Mesenchymal stem cell (in vitro differentiated cells and primary cell): Measurements from ENCODE around the gene LTF.

Source experiments
- DNase-seq: peaks from one replicate; pipeline ENCODE4 v3.0.0-alpha.2; 2013
- H2AFZ ChIP-seq: one replicate; pipeline ENCODE4 v1.6.1; 2013; ENCODE audit warnings: low read depth, mild to moderate bottlenecking, control low read depth, inconsistent platforms, low read length, moderate library complexity
- H2AK5ac ChIP-seq: 2 replicates; pipeline ENCODE4 v1.6.1; 2013; ENCODE audit warnings: low read length, moderate library complexity, mild to moderate bottlenecking, inconsistent platforms; ENCODE audit not compliant: severe bottlenecking
- H2BK120ac ChIP-seq: one replicate; pipeline ENCODE4 v1.6.1; 2013; ENCODE audit warnings: low read depth, mild to moderate bottlenecking, inconsistent platforms, low read length, moderate library complexity
- H2BK12ac ChIP-seq, 2 experiments: one replicate each; pipeline ENCODE4 v1.6.1; 2013; ENCODE audit warnings: inconsistent platforms in 2 of 2, low read length in 2 of 2, mild to moderate bottlenecking in 2 of 2, moderate library complexity in 2 of 2, control low read depth in 1 of 2
- H2BK15ac ChIP-seq: one replicate; pipeline ENCODE4 v1.6.1; 2013; ENCODE audit warnings: mild to moderate bottlenecking, low read depth, inconsistent platforms; ENCODE audit not compliant: poor library complexity, severe bottlenecking
- H2BK5ac ChIP-seq: 2 replicates; pipeline ENCODE4 v1.6.1; 2013; ENCODE audit warnings: low read depth, mild to moderate bottlenecking, low read length, control low read depth, inconsistent platforms; ENCODE audit not compliant: poor library complexity, severe bottlenecking
- H3K14ac ChIP-seq, 2 experiments: one replicate each; pipeline ENCODE4 v1.6.1; 2013; ENCODE audit warnings: inconsistent platforms in 2 of 2, low read length in 2 of 2, control low read depth in 1 of 2, mild to moderate bottlenecking in 1 of 2, moderate library complexity in 1 of 2
- H3K18ac ChIP-seq, 2 experiments: one replicate each; pipeline ENCODE4 v1.6.1; 2013; ENCODE audit warnings: inconsistent platforms in 2 of 2, low read length in 2 of 2, control low read depth in 1 of 2, low read depth in 1 of 2, mild to moderate bottlenecking in 1 of 2
- H3K23ac ChIP-seq, 2 experiments: one replicate each; pipeline ENCODE4 v1.6.1; 2013; ENCODE audit warnings: inconsistent platforms in 2 of 2, low read length in 2 of 2, mild to moderate bottlenecking in 2 of 2, moderate library complexity in 2 of 2, control low read depth in 1 of 2
- H3K27ac ChIP-seq: 2 replicates; pipeline ENCODE4 v1.5.1; 2013; ENCODE audit warnings: mild to moderate bottlenecking, moderate library complexity, low read length, control low read depth, inconsistent platforms; ENCODE audit not compliant: poor library complexity, severe bottlenecking
- H3K27me3 ChIP-seq, 2 experiments: 2 replicates each; pipeline versions ENCODE4 v1.6.1 to v1.7.0; 2013; ENCODE audit warnings: low read length in 2 of 2, mild to moderate bottlenecking in 2 of 2, moderate library complexity in 2 of 2, control low read depth in 1 of 2, inconsistent platforms in 1 of 2; ENCODE audit not compliant: control insufficient read depth in 1 of 2, insufficient read depth in 1 of 2
- H3K36me3 ChIP-seq, 2 experiments: 2 replicates each; pipeline versions ENCODE4 v1.6.1 to v1.7.0; 2013; ENCODE audit warnings: low read length in 2 of 2, control low read depth in 1 of 2, inconsistent platforms in 1 of 2, low read depth in 1 of 2, mild to moderate bottlenecking in 1 of 2; ENCODE audit not compliant: insufficient read depth in 2 of 2, control insufficient read depth in 1 of 2
- H3K4ac ChIP-seq, 2 experiments: one replicate each; pipeline ENCODE4 v1.6.1; 2013; ENCODE audit warnings: inconsistent platforms in 2 of 2, low read length in 2 of 2, mild to moderate bottlenecking in 2 of 2, moderate library complexity in 2 of 2, control low read depth in 1 of 2, low read depth in 1 of 2
- H3K4me1 ChIP-seq: 2 replicates; pipeline ENCODE4 v1.6.1; 2013; ENCODE audit warnings: low read depth, low read length, control low read depth; ENCODE audit not compliant: control insufficient read depth, insufficient read depth
- H3K4me2 ChIP-seq: 2 replicates; pipeline ENCODE4 v1.6.1; 2013; ENCODE audit warnings: low read length, mild to moderate bottlenecking, inconsistent platforms; ENCODE audit not compliant: poor library complexity, severe bottlenecking
- H3K4me3 ChIP-seq, 2 experiments: 2 replicates each; pipeline versions ENCODE4 v1.5.1 to v1.7.0; 2013; ENCODE audit warnings: low read length in 2 of 2, mild to moderate bottlenecking in 2 of 2, control low read depth in 1 of 2, low read depth in 1 of 2; ENCODE audit not compliant: insufficient read depth in 1 of 2
- H3K79me1 ChIP-seq: replicated peaks from 2 replicates; pipeline ENCODE4 v1.6.1; 2013; ENCODE audit warnings: mild to moderate bottlenecking, control low read depth, low read length, inconsistent platforms; ENCODE audit not compliant: poor library complexity, severe bottlenecking
- H3K9ac ChIP-seq: 2 replicates; pipeline ENCODE4 v1.7.0; 2013; ENCODE audit warnings: mild to moderate bottlenecking, low read length, moderate library complexity
- H3K9me3 ChIP-seq: 2 replicates; pipeline ENCODE4 v1.7.0; 2013; ENCODE audit warnings: mild to moderate bottlenecking, low read length; ENCODE audit not compliant: control insufficient read depth
- H4K8ac ChIP-seq: one replicate; pipeline ENCODE4 v1.6.1; 2013; ENCODE audit warnings: inconsistent platforms, mild to moderate bottlenecking, low read length, moderate library complexity
- H4K91ac ChIP-seq: one replicate; pipeline ENCODE4 v1.6.1; 2013; ENCODE audit warnings: mild to moderate bottlenecking, low read length, inconsistent platforms
- WGBS: methylation state at CpG from one replicate; pipeline ENCODE4 v1.1.7; 2013; ENCODE audit warnings: mixed read lengths; 5-methylcytosine and 5-hydroxymethylcytosine counted together

LTF gene

DNA sequence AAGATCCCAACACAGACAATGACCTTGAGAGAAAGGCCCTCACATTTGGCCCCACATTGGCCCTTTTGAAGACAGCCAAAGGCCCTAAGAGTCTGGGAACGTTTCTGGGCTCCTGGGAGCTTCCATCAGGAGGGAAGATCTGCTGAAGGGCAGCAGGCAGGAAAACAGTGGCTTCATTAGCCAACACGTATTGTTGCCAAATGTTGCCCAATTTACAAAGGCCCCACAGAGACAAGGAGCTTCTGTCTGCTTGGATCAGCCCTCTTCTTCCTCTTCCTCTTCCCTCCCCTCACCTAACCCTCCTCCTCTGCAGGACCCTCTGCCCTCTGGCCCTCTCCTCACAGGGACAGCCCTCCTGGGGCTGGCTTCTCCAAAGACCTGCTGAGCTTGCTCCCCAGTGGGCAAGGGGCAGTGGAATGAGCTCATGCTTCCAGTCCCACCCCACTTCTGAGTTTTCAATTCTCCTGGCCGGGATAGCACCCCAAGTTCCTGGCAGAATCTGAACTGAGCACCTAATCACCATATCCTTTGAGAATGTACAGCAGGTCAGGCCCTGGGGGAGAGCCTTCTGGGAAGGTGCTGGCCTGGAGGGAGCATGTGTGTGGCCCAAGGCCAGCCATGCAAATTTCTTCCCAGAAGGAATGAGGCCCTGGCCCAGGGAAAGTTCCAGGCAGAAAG, 5.1 kb upstream of the LTF start:
- H3K14ac ChIP-seq, result no peak overlapping the region
- H3K23ac ChIP-seq, result no peak overlapping the region
- H4K8ac ChIP-seq, result no peak overlapping the region
- H3K4me3 ChIP-seq, result no peak overlapping the region
- H3K27ac ChIP-seq, result no peak overlapping the region
- H3K4ac ChIP-seq, result no peak overlapping the region
- H3K79me1 ChIP-seq, result no peaks in the 10 kb centered on the region
- no peak overlapping the region for H3K18ac ChIP-seq
- no peaks in the 10 kb centered on the region for H3K4me1 ChIP-seq
- DNase-seq, result no peak
- no peak overlapping the region for H2AFZ ChIP-seq
- H4K91ac ChIP-seq, result no peak overlapping the region
- H3K36me3 ChIP-seq, result no peaks in the 10 kb centered on the region
- no peak overlapping the region for H2BK12ac ChIP-seq
- peaks cover 10% of the 10 kb centered on the region for H3K9me3 ChIP-seq
- no peak overlapping the region for H2AK5ac ChIP-seq
- H2BK5ac ChIP-seq, result no peak overlapping the region
- no peak overlapping the region for H2BK15ac ChIP-seq
- H3K9ac ChIP-seq, result no peak overlapping the region
- no peak overlapping the region for H2BK120ac ChIP-seq
- 48% methylated on average over 3 of the region's 3 CpGs for WGBS
- H3K4me2 ChIP-seq, result no peak overlapping the region
- H3K27me3 ChIP-seq, result peaks cover 69 to 77% of the 10 kb centered on the region in 2 experiments

DNA sequence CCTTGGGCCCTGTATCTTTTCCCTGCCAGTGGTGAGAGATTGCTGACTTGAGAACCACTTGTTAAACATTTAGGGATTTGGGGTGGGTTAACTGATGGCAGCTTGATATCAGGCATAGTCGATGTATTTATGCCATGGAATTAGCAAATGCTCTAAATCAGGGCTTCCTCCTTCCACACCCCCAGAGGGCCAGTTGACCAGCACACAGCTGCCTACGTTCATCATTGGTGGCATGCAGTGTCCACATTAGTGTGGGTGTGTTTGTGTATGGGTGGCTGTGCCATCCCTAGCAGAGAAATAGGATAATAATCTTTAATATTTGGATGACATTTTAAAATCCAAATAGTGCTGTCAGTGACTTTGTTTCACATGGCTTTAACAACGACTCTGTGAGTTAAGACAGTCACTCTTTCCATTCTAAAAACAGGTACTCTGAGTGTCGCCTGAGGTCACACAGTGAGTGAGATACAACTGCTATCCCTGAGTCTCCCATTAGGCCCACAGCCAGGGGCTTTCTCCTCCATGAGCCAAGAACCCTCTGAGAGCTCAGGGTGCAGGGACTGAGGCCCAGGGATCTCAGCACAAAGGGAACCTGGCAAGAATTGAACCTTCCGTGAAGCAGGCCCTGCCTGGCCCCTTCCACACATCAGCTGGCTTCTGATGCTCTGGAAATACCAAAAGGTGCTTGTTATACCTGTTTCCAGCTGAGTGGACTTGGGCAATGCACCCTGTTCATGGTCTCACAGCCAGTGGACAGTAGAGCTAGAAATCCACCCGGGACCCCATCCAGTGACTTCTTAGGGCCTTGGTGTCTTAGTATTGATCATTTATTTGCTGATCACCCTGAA, 4.3 kb upstream of the LTF start:
- Histone ChIP-seq H3K23ac (no peak overlapping the region), H2BK120ac (no peak overlapping the region), H3K4ac (no peak overlapping the region), H3K9ac (no peak overlapping the region), H2AK5ac (no peak overlapping the region), H3K4me3 (no peak overlapping the region), H3K4me1 (no peaks in the 10 kb centered on the region), H3K9me3 (peaks cover 2% of the 10 kb centered on the region), H4K91ac (no peak overlapping the region), H2BK12ac (no peak overlapping the region), H3K4me2 (no peak overlapping the region), H3K27ac (no peak overlapping the region), H2BK15ac (no peak overlapping the region), H2BK5ac (no peak overlapping the region), H3K79me1 (no peaks in the 10 kb centered on the region), H2AFZ (no peak overlapping the region), H3K18ac (no peak overlapping the region), H4K8ac (no peak overlapping the region), H3K36me3 (no peaks in the 10 kb centered on the region), H3K27me3 (peaks cover 77 to 81% of the 10 kb centered on the region in 2 experiments), H3K14ac (no peak overlapping the region)
- no peak for DNase-seq
- WGBS, result 90% methylated on average over 5 of the region's 6 CpGs

DNA sequence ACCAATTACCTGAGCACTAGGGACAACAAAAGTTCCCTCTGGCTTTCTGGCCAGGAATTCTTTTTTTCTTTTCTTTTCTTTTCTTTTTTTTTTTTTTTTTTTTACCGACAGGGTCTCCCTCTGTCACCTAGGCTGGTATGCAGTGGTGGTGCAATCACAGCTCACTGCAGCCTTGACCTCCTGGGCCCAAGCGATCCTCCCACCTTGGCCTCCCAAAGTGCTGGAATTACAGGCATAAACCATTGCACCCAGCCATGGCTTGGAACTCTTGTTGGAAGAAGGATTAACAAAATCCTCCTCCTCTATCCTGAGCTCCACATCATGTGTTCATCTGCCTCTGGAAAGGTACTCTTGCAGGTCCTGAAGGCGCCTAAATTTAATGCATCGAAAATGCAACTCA, 2.9 kb upstream of the LTF start:
- WGBS, result 84% methylated on average over 4 of the region's 4 CpGs
- Histone ChIP-seq H3K14ac (no peak overlapping the region), H2BK120ac (no peak overlapping the region), H3K4me1 (no peaks in the 10 kb centered on the region), H3K9ac (no peak overlapping the region), H3K23ac (no peak overlapping the region), H3K4me3 (no peak overlapping the region), H3K4ac (no peak overlapping the region), H4K8ac (no peak overlapping the region), H4K91ac (no peak overlapping the region), H3K4me2 (no peak overlapping the region), H3K27me3 (peaks cover 80 to 85% of the 10 kb centered on the region in 2 experiments), H2AK5ac (no peak overlapping the region), H3K27ac (no peak overlapping the region), H2BK15ac (no peak overlapping the region), H3K18ac (no peak overlapping the region), H2BK12ac (no peak overlapping the region), H3K36me3 (no peaks in the 10 kb centered on the region), H2BK5ac (no peak overlapping the region), H2AFZ (no peak overlapping the region), H3K79me1 (no peaks in the 10 kb centered on the region), H3K9me3 (no peaks in the 10 kb centered on the region)
- no peak for DNase-seq

DNA sequence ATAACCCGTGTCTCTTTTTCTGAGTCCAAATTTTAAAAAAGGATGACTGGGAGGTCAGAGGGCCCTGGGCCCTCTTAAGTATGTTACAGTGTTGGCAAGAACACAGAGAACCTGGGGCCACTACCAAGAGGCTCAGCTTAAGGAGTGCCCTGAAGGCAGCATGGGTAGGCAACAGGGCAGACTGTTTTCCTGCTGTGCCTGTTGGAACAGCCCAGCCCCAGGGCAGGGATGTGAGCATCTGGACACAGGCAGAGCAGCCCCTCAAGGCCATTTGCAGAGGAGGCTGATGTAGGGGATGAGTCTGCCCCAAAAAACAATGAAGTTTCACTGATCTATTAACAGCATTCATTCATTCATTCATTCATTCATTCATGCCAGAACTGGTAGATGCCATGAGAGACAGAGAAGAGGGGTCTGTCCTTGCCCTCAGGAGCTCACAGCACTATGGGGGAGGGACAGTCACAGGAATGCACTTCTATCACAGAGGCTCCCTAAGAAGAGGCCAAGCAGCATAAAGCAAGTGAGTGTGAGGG, 2.2 kb upstream of the LTF start:
- H3K27ac ChIP-seq, result no peak overlapping the region
- no peak overlapping the region for H3K18ac ChIP-seq
- no peak overlapping the region for H3K4me3 ChIP-seq
- no peaks in the 10 kb centered on the region for H3K4me1 ChIP-seq
- H3K9ac ChIP-seq, result no peak overlapping the region
- H3K4ac ChIP-seq, result no peak overlapping the region
- H3K79me1 ChIP-seq, result no peaks in the 10 kb centered on the region
- WGBS, result 77% methylated on average over 1 of the region's 1 CpG
- no peak overlapping the region for H2BK12ac ChIP-seq
- no peak overlapping the region for H3K4me2 ChIP-seq
- no peak overlapping the region for H3K23ac ChIP-seq
- DNase-seq, result no peak
- H2BK5ac ChIP-seq, result no peak overlapping the region
- H3K9me3 ChIP-seq, result no peaks in the 10 kb centered on the region
- no peak overlapping the region for H2BK120ac ChIP-seq
- no peak overlapping the region for H2AFZ ChIP-seq
- no peaks in the 10 kb centered on the region for H3K36me3 ChIP-seq
- H3K27me3 ChIP-seq, result peaks cover 80 to 85% of the 10 kb centered on the region in 2 experiments
- H2BK15ac ChIP-seq, result no peak overlapping the region
- H4K91ac ChIP-seq, result no peak overlapping the region
- no peak overlapping the region for H4K8ac ChIP-seq
- no peak overlapping the region for H2AK5ac ChIP-seq
- no peak overlapping the region for H3K14ac ChIP-seq
